ENCODE measurements around the gene GRB10. TPM values are rescaled to one million over a fixed set of nuclear protein-coding genes. Genes with fewer than 3 reads are reported as not detected.
A peak's percentile ranks its signal among the peaks of the same experiment; 100 is the strongest.

Gene GRB10
- total RNA-seq, 1 donor from 2014 or later, result 67.7 TPM

GRCh38 chr7:50657341-50657873, 125.3 kb downstream of the GRB10 start:
- FAIRE-seq, result no peak
- DNase-seq (ENCODE audit: low read depth), result no peak
- Histone ChIP-seq H3K27me3 (ENCODE audit: control insufficient read depth, insufficient read depth, low read length) (no peaks in the 10 kb centered on the region), H3K36me3 (ENCODE audit: control insufficient read depth, insufficient read depth, low read length) (peaks cover 3% of the 10 kb centered on the region), H3K4me3 (ENCODE audit: low read depth, low read length) (no peak overlapping the region)
- no peak for TF ChIP-seq CTCF (IDR thresholded peaks at IDR 0.05; ENCODE audit: insufficient read depth, low read length, severe bottlenecking)

- Histone ChIP-seq H3K4me3 (ENCODE audit: low read depth, low read length) (no peak overlapping the region), H3K27me3 (ENCODE audit: control insufficient read depth, insufficient read depth, low read length) (no peaks in the 10 kb centered on the region), H3K36me3 (ENCODE audit: control insufficient read depth, insufficient read depth, low read length) (peaks cover 2% of the 10 kb centered on the region)
- no peak for DNase-seq (ENCODE audit: low read depth)
- no peak for TF ChIP-seq CTCF (IDR thresholded peaks at IDR 0.05; ENCODE audit: insufficient read depth, low read length, severe bottlenecking)
- no peak for FAIRE-seq
Measured at GRCh38 chr7:50656141-50656895, 126.4 kb downstream of the GRB10 start.

GRCh38 chr7:50655490-50655889, 127.2 kb downstream of the GRB10 start:
- H3K4me3 ChIP-seq (ENCODE audit: low read depth, low read length), result no peak overlapping the region
- peak; percentile 40 for FAIRE-seq
- H3K36me3 ChIP-seq (ENCODE audit: control insufficient read depth, insufficient read depth, low read length), result no peaks in the 10 kb centered on the region
- TF ChIP-seq CTCF (IDR thresholded peaks at IDR 0.05; ENCODE audit: insufficient read depth, low read length, severe bottlenecking), result no peak
- no peak for DNase-seq (ENCODE audit: low read depth)
- no peaks in the 10 kb centered on the region for H3K27me3 ChIP-seq (ENCODE audit: control insufficient read depth, insufficient read depth, low read length)

- Histone ChIP-seq H3K36me3 (ENCODE audit: control insufficient read depth, insufficient read depth, low read length) (no peaks in the 10 kb centered on the region), H3K4me3 (ENCODE audit: low read depth, low read length) (no peak overlapping the region), H3K27me3 (ENCODE audit: control insufficient read depth, insufficient read depth, low read length) (no peaks in the 10 kb centered on the region)
- no peak for DNase-seq (ENCODE audit: low read depth)
- no peak for FAIRE-seq
- TF ChIP-seq CTCF (IDR thresholded peaks at IDR 0.05; ENCODE audit: insufficient read depth, low read length, severe bottlenecking), result no peak
Measured at GRCh38 chr7:50655020-50655419, 127.7 kb downstream of the GRB10 start.

- Histone ChIP-seq H3K36me3 (ENCODE audit: control insufficient read depth, insufficient read depth, low read length) (no peaks in the 10 kb centered on the region), H3K4me3 (ENCODE audit: low read depth, low read length) (no peak overlapping the region), H3K27me3 (ENCODE audit: control insufficient read depth, insufficient read depth, low read length) (no peaks in the 10 kb centered on the region)
- DNase-seq (ENCODE audit: low read depth) (no peak), FAIRE-seq (no peak)
- no peak for TF ChIP-seq CTCF (IDR thresholded peaks at IDR 0.05; ENCODE audit: insufficient read depth, low read length, severe bottlenecking)
Measured at GRCh38 chr7:50653981-50654425, 128.7 kb downstream of the GRB10 start.

Data from bronchial epithelial cell (primary cell).